Tibial nerve (tissue), 3 donors: ENCODE measurements around the gene GJB4.

ENCODE experiments used
- POLR2A ChIP-seq, 2 donors: fragments of 450-650 bp; IDR thresholded peaks; one replicate each; pipeline ENCODE4 v1.6.1; 2017; ENCODE audit warnings: antibody characterized with exemption in 2 of 2, mild to moderate bottlenecking in 2 of 2, moderate library complexity in 2 of 2
- TF ChIP-seq, protein P1 (sequence below), 5 experiments: fragments of 200-600 bp in 3 of 5; fragments of 450-650 bp in 2 of 5; sonication (generic) in 3 of 5; IDR thresholded peaks; one replicate each; pipeline ENCODE4 v1.5.1; 2016 to 2019; ENCODE audit warnings: antibody characterized with exemption in 5 of 5, mild to moderate bottlenecking in 3 of 5, moderate library complexity in 2 of 5

DNA sequence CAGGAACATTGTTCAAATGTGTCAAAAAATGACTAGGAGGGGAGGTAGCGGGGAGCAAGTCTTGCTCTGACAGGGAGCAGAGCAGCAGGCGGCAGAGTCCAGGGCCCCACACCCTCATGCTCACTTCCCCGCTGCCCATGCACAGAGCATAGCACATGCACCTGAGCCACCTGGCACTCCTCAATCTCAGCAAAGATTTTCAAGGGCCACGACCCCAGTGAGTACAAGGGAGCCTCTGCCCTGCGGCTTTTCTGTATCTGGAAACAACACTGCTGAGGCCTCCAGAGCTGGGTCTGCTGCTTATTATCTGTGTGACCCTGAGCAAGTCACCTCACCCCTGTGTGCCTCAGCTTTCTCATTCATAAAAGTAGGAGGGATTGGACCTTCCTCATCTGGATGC is 20.4 kb downstream of the GJB4 start:
- TF ChIP-seq POLR2A (IDR thresholded peaks at IDR 0.05) = no peak
- TF ChIP-seq, protein P1, sequence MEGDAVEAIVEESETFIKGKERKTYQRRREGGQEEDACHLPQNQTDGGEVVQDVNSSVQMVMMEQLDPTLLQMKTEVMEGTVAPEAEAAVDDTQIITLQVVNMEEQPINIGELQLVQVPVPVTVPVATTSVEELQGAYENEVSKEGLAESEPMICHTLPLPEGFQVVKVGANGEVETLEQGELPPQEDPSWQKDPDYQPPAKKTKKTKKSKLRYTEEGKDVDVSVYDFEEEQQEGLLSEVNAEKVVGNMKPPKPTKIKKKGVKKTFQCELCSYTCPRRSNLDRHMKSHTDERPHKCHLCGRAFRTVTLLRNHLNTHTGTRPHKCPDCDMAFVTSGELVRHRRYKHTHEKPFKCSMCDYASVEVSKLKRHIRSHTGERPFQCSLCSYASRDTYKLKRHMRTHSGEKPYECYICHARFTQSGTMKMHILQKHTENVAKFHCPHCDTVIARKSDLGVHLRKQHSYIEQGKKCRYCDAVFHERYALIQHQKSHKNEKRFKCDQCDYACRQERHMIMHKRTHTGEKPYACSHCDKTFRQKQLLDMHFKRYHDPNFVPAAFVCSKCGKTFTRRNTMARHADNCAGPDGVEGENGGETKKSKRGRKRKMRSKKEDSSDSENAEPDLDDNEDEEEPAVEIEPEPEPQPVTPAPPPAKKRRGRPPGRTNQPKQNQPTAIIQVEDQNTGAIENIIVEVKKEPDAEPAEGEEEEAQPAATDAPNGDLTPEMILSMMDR (IDR thresholded peaks at IDR 0.05) = no peak
